GM18499 (cell line): Measurements from ENCODE around the gene DIPK1B.

Source experiments
- ATAC-seq: cut with Tn5 transposase; IDR thresholded peaks from one replicate; pipeline ENCODE4 v1.9.1; 2021; ENCODE audit warnings: moderate number of reproducible peaks; ENCODE audit not compliant: insufficient read depth, unreplicated experiment

DIPK1B gene

DNA sequence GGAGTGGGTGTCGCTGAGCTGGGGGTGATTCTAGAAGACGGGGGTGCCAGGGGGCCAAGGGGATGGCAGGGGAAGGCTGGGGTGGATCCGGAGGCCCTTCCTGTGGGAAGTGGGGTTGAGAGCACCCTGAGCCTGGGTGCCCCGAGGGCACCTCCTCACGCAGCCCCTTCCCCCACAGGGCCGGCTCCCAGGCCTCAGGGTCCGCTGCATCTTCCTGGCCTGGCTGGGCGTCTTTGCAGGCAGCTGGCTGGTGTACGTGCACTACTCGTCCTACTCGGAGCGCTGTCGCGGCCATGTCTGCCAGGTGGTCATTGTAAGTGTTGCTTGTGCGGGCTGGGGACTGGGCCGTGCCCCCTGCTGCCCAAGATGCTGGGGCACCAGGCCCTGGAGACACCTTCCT, 5.0 kb downstream of the DIPK1B start:
- no peak for ATAC-seq

DNA sequence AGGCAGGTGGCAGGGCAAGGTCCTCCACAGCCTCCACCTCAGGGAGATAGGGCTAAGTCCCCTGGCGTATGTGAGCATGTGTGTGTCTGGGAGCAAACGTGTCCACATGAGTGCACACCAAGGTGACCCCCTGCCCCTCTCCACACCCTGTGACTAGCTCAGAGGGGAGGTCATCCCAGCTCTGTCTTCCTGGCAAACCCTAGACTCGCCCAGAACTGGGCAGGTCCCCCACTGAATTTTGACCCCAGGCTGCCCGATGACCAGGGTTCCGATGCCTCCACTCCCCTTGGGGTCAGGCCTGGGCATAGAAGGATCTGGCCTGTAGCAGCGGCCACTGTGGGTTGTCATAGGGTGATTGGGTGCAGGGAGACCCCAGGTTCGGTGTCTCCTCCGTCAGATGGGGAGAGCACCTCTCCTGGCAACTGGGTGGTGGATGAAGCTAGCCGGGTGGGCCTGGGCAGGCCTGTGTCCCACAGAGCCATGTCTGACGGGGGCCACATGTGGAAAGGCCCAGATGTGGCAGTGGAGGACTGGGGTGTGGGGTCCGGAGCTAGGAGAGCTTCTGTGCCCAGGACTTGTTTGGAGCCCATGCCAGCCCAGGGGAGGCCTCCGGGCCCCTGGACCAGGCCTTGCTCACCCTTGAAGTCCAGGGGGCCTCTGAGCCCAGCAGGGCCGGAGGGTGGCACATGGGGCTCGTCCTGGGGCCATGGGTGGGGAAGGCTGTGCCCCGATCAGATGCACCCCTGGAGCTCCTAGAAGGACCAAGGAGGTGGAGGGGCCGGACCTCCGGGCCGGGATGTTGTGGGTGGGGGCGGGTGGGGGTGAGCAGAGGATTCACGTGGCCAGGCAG, 6.2 kb downstream of the DIPK1B start:
- ATAC-seq, result no peak

DNA sequence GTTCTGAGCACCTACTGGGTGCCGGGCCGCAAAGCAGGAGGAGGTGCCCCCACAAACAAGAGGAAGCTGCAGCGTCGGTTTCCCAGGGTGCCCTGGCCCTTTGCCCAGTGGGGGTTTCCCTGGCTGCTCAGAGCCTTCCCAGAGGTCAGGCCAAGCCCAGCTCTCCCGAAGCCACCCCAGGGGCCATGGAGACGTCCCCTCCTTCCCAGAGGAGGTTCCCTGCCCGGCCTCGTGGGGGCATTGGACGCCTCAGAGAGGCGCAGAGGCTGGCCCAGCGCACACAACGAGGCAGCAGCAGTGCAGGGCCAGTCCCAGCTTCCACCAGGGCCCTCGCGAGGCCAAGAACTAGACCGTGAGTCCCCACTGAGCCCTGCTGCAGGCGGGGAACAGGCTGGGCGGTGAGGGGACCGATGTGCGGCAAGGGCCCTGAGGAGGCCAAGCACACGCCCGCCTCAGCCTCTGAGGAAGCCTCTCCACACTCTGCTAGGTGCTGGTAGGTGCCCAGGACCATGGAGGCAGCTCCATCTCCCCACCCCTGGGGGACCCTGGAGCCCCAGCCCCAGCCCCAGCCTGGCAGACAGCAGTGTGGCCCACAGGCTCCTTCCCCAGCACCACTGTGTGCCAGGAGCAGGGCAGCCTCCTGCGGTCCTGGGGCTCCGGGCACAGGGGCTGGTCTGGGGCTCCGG, 7.0 kb downstream of the DIPK1B start:
- ATAC-seq, result no peak

DNA sequence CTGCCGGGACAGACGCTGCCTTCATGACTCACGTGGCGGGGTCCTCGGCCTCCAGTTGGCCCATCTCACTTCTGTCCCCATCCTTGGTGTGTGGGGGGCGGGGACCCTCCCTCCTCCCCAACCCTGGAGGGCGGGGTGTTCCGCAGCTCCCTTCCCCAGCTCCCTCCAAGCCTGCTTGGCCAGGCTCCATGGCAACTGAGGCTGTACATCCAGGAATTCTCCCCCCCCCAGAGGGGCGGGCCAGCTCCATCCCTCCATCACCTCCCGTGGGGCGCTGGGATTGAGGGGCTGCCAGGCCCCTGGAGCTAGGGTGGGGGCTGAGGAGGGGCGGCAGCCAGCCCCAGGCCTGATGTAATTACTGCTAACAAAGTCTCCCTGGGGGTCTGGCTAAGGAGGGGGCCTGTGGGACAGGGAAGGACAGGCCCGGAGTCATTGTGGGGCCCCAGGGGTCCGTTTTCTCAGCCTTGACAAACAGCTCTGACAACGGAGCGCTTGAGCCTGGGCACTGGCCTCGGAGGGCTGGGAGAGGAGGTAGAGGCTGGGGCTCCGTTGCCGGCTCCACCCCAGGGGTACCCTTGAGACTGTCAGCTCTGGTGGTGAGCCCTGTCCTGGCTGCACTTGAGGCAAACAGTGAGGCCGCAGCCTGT, 8.0 kb downstream of the DIPK1B start:
- ATAC-seq, result no peak

DNA sequence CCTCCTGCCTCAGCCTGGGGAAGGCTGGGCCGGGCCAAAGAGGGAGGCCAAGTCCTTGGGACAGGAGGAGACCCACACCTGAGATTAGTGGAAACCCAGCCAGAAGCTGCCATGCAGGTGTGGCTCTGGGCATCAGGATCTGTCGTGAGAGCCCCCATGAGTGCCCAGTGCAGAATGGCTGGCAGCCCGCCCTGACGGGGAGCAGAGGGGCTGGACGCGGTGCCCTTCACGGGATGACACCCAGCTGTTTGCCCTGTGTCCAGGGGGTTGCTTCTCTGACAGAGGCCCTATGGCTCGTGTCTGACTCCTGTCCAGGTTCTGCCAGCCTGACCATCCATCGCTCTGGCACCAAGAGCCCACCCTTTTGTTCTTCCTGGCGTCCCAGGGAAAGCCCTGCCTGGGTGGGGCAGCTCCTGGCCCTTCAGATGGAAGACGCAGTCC, 8.5 kb downstream of the DIPK1B start:
- ATAC-seq, result no peak

DNA sequence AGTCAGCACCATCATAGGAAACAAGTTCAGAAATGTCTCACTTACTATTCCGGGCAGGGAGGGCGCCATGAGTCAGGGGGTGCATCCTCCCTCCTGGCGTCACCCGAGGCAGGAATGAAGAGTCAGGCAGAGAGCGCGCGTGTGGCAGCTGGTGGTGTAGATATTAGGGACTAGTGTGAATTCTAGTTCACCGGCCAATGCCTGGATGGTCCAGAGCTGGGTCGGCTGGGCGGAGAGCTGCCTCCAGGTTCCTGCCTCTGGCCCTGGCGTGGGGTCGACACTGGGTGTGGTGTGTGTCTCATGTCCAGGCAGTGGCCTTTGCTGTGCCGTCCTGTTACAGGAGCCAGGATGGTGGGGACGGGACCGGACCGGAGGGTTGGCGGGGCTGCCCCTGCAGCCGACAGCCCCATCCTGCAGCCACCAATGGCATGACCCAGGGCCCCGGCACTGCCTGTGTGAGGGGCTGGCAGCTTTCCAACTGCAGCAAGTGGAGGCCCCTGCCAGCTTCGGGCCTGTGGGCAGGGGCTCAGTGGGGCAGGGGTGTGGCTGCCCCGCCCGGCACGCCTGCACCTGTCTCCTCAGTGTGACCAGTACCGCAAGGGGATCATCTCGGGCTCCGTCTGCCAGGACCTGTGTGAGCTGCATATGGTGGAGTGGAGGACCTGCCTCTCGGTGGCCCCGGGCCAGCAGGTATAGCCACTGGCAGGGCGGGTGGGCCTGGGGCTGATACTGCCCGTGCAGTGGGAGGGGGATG, 9.1 kb downstream of the DIPK1B start:
- ATAC-seq, result no peak

DNA sequence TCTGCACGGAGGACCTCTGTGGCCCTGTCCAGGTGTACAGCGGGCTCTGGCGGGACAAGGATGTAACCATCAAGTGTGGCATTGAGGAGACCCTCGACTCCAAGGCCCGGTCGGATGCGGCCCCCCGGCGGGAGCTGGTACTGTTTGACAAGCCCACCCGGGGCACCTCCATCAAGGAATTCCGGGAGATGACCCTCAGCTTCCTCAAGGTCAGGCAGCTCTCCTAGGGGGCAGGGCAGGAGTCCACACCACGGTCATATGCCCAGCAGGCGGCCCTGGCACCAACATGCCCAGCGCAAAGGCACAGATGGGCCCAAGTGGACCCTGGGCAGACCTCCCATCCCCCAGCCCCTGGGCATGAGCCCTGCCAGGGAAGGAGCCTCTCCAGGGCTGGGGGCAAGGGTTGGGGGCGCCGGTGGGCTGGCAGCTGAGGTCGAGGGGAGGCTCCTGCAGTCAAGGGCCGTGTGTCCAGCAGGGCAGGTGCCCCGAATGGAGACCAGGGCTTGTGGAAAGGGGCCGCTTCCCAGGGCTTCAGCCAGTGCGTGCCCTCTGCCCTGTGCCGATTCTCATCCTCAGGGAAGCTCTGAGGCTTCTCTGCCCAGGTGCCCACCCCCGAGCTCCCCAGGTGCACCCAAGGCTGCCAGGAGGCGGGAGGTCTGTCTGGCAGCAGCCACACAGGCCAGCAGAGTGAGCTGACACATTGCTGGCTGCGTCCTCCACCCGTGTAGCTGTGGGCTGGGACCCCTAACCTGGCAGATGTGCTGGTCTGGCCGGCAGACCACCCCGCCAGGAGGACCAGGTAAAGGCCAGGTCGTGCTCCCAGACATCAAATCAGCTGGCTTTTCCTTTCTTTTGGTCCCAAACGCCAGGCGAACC, 10.0 kb downstream of the DIPK1B start:
- ATAC-seq, result no peak

DNA sequence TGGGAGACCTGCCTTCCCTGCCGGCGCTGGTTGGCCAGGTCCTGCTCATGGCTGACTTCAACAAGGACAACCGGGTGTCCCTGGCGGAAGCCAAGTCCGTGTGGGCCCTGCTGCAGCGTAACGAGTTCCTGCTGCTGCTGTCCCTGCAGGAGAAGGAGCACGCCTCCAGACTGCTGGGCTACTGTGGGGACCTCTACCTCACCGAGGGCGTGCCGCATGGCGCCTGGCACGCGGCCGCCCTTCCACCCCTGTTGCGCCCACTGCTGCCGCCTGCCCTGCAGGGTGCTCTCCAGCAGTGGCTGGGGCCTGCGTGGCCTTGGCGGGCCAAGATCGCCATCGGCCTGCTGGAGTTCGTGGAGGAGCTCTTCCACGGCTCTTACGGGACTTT, 10.6 kb downstream of the DIPK1B start:
- ATAC-seq, result no peak

DNA sequence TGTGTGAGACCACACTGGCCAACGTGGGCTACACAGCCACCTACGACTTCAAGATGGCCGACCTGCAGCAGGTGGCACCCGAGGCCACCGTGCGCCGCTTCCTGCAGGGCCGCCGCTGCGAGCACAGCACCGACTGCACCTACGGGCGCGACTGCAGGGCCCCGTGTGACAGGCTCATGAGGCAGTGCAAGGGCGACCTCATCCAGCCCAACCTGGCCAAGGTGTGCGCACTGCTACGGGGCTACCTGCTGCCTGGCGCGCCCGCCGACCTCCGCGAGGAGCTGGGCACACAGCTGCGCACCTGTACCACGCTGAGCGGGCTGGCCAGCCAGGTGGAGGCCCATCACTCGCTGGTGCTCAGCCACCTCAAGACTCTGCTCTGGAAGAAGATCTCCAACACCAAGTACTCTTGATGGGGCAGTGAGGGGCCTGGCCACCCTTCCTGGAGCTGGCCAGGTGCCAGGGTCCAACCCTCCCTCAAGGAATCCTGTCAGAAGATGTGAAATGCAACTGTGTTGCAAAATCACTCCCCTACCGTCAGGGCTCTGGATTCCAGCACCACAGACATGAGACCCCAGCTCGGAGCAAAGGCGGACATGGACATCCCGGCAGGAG, 11.1 kb downstream of the DIPK1B start:
- ATAC-seq, result no peak

DNA sequence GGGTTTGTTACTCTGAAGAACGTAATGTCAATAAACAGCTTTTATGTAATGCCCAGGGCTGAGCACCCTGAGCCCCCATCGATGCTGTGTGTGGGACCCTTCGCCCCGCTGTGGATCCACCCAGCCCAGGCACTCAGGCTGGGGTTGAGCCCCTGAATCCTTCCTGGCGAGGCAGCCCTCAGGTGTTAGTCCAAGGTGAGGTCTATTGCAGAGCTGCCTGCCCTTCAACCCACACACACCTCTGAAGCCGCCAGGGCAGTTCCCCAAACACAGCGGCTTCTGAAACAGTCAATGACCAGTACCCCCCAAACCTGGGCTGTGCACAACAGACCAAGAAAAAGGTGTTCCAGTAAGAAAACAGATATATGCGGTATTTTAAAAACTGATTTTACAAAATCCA, 11.6 kb downstream of the DIPK1B start:
- ATAC-seq, result no peak

DNA sequence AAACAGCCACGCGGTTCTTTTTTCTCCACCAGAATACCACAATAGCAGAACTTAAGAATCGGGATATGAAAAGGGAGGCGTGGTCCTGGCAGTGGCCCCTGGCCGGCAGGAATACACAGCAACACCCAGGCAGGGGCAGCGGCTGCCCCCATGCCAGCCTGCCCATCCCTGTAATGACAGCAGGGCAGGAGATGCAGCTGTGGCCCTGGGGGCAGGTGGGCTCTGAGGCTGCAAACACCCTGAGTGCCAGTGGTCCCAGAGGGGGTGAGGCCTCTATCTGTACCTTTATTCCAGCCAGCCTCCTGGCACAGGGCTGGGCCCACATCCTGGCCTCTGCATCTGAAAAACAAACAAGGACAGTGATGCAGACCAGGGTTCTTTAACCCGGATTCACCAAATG, 12.4 kb downstream of the DIPK1B start:
- no peak for ATAC-seq

DNA sequence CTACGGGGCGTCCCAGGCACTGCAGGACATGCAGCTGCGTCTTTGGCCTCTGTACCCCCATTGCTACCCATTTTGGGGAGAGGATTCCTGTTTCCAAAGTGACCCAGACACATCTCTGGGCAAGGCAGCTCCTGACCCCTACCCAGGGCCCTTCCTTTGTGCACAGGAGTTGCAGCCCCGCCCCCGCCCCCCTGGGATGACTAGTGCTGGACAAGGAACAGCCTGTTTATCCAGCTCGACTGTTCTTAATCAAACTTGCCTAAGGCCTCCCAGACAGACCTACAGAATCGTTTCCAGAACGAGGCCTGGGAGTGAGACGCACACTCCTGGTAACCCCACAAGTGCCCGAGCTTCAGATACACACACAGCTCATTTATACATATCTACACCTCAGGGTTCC, 13.2 kb downstream of the DIPK1B start:
- ATAC-seq, result no peak

DNA sequence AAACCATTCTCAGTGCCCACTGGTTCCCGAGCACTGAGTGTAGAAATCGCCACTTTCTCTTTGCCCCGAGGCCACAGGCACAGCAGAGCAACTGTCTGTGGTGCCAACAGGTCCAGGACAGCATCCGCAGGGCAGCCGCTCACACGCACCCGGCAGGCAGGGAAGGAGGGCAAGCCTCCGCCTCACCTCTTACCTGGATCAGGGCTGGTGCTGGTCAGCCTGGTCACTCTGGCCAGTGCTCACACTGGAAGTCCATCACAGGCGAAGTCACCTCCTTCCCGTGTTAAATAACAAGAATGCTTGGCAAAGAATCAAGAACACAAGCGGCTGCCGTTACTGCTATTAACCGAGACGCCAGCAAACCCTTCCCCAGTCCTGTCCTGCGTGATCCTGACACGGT, 13.7 kb downstream of the DIPK1B start:
- ATAC-seq, result no peak

DNA sequence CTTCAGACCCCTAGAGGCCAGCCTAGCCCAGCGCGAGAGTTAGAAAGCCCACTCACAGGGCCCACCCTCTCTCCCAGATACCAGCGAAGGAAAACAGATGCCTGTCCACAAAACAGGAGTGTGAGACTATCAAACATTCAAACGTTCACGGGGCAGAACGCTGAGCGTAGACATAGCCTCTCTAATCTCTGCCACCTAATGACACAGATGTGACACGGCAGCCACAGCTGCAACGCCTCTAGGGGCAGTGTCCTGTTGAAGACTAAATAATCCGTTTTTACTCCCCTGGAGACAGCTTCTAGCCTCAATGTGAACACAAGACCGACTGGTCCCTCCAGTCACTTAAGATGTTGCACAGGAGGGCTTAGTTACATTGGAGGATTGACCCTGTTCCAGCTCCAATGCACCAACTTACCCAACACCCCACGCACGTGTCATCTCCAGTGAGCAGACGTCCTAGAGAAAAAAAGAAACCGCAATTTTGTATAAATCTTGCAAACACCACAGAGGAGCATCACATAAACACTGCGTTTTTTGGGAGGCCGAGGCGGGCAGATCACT, 14.3 kb downstream of the DIPK1B start:
- ATAC-seq, result no peak

DNA sequence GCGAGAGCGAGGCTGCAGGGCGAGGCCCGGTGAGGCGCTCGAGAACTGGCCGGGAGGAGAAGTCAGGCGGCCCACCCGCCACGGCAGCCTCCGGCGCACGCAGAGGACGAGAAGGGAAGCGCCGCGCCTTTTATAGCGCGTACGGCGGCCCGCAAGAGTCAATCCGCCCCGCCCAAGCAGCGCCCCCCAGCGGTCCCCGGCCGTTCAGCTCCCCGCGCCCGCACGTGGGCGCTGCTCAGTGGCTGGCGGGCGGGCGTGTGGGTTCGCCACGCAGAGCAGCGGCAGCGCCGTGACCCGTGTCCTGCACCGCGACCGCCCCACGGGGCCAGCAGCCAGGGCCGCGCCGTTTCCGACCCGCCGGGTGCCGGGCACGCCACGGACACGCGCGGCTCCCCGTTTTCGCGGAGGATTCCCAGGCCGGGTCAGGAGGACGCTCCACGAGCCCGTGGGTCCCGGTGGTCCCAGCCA, 15.7 kb downstream of the DIPK1B start:
- no peak for ATAC-seq

DNA sequence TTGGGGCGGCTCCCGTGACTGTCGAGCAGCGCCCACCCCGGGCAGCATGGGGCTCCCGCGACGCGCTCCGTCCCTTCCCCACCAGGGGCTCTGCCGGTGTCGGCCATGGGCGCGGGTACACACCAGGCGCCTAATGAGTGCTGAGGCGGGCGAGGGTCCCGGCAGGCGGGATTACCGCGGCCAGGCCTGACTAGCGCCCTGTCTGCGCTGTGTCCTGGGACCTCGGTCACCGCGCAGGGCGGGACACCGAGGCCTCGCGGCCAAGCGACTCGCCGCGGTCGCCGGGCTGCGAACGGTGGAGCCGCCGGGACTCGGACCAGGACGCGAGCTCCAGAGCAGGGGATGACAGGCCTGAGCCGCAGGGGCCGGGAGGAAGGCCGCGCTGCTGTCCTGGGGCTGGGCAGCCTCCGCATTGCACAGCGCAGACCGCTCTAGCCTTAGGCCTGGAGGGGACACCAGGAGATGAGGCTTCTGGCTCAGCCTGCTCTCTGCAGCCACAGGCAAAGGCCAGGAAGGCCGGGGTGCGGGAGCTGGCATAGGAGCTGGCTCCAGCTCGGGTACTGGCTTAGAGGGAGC, 16.3 kb downstream of the DIPK1B start:
- no peak for ATAC-seq

DNA sequence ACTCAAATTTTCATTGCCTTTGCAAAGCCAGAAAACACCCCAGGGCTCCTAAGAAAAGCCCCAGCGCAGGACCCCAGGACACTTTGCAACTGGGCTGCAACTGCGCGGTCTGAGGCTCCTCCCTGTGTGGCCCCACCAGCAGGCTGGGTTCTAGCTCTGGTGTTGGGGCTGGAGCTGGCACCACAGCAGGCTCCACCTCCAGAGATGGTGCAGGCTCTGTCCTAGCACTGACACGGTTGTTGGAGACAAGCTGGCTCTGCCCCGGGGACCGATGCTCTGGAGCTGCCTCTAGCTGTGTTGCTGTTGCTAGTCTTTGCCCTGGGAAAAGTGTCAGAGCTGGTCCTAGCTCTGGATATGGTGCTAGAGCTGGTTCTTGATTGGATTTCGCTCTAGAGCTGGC, 16.8 kb downstream of the DIPK1B start:
- ATAC-seq, result no peak

DNA sequence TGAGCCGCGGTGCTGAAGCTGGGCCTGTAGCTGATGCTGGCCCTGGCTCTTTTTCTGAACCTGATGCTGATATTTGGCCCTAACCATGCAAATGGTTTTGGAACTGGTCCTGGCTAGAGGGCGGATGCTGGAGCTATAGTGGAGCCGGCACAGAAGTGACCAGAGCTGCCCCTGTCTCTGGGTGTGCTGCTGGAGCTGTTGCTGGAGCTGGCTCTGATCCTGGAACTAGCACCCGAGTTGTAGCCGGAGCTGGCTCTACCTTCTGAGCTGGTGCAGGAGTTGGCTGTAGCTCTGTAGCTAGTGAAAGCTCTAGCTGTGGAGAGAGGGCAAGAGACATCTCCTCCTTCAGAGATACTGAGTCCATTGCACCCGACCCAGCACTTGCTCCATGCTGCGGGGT, 17.6 kb downstream of the DIPK1B start:
- ATAC-seq, result no peak
